GM18907 (cell line): ENCODE results near the gene CCNT1.
"Not testable (repeated sequence)": the region's sequence is repeated elsewhere in the genome, so short reads cannot be mapped to it uniquely, and the experiment has no call there.

Experiments used
- ATAC-seq: cut with Tn5 transposase; IDR thresholded peaks from one replicate; pipeline ENCODE4 v1.9.1; 2021; ENCODE audit warnings: mild to moderate bottlenecking, moderate library complexity; ENCODE audit not compliant: unreplicated experiment

Gene CCNT1

DNA sequence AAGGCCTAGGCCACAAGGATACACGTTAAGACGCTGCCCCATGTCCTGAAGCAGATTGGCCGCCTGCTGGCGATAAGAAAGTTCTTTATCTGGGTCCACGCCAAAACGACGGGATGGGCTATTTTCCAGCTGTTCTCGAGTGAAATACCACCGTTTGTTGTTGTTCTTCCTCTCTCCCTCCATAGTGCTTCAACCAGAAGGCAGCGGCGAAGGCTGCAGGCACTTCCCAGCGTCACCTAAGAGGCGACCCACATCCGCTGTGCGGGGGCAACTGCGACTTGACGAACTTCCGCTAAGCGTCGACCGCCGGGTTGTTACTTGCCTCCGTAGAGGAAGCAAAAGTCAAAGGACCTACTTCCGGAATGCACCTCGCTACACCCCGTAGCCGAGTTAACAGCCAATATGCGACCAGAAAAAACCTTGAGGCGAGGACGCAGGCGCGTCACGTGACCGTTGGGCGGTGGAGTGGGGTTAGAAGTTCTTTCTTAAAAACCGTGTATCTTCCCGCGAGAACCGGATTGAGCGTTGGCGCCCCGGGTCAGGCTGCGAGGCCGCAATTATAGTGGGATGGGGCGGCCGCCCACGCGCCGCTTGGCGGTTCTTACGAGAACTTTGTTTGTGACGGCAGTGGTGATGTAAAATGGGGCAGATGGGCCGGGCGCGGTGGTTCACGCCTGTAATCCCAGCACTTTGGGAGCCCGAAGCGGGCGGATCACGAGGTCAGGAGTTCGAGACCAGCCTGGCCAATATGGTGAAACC, at the start of gene CCNT1:
Gene CCNT1, minus strand, starts transcription at position 215 of the 759 bp plus-strand sequence. Its CDS starts 32 bp downstream, at position 183.
- peak; percentile 98 for ATAC-seq

DNA sequence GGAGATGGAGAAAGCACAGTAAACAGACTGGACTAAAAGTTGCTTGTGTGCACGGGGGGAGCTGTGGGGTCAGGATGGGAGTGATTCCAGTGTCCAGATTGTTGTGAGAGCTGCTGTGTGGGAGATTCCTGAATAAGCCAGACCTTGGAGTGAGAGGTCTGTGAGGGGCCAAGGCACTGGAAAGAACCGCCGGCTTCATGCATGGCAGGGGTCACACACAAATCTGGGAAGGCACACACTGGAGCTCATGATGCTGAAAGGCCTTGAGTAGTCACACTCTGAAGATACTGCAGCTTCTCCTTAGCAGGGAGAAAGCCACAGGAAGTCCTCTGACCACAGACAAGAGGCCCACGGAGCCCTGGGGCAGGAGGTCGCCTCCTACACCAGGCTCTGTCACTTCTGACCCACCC, 49.3 kb upstream of the CCNT1 start:
- no peak for ATAC-seq

DNA sequence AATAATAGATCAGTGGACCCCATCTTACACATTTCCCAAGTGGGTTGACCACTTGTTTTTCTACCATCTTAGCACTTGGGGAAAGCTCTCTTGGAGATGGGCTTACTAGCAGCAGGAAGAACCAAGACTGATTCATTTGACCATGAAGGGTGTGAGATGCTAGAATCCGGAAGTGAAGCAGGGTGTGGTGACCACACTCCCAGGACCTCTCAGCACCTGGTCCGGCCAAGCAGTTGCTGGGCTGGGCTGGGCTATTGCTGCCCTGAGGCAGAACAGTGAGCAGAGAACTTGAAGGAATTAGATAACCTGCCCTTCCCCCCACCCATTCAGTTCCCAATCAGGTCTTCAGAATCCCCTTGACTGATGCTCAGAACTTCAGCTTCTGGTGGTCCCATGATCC, 48.0 kb upstream of the CCNT1 start:
- no peak for ATAC-seq

DNA sequence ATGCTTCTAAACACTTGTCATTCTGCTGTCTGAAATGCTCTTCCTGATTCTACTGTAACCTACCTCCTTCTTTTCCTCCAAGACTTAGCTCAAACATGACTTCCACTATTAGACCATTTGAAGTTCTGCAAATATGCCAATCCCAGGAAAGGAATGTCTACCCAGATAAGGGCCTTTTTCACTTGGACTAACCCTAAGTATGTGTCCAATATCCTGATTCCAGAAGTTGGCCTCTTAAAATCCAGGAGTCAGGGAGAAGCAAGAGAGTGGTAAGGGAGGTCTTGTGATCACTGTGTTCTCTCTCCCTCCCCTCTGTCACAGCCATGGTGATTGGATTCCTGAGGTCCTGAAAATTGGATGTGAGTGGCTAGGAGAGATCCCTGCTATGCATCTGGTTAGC, 42.2 kb upstream of the CCNT1 start:
- no peak for ATAC-seq

DNA sequence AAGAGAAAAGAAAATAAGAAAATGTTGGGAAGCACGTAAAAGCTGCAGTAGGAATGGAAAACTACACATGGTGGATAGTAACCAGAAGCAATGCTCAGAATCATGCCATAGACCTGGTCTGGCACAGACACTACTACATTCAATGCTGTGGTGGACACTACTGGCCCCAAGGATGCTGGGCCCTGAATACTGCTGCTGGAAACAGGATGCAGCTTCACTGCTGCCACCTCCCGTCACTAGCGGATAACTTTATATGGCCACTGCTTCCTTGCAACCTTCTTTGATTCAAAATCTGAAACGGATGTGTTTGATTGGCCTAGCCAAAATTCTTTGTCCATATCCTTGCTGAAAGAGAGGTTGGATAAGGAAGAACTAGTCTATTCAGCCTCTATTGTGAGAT, 41.7 kb upstream of the CCNT1 start:
- ATAC-seq, result no peak

DNA sequence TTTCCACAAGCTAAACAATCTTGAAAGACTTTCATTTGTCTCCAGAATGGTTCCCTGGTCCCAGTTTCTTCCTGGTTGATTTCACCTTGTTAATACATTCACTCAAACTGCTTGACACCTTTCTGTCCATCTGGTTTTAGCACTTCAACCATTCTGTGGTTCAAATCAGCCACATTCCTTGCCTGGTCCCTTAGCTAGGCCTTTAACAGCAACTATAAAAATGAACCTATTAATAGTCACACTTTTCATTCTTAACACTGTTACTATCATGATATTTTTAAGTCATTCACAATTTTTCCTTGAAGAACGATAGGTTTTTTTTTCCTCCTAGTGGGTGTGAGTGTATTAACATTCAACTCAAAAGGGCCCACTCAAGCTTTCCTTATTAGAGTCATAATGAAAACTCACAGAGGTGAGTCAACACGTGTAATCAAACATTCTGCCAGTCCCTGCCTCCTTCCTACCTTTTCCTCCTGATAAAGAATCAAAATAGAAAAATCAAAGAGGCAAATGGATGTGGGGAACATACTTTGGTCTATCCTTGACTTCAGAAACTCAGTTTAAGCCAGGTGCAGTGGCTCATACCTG, 34.4 kb upstream of the CCNT1 start:
- ATAC-seq, result no peak

DNA sequence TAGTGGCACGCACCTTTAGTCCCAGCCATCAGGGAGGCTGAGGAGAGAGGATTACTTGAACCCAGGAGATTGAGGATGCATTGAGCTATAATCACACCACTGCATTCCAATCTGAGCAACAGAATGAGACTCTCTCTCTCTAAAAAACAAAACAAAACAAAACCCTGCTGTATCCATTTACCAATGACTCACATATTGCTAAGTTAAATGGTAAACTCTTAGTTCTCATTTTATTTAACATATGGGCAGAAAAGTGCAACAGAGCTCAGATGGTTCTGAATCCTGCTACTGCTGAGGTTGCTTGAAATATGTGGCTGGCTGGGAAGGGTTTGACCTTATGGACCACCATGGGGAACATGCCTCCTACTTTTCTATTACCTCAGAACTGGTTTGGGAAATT, 33.7 kb upstream of the CCNT1 start:
- ATAC-seq, result no peak

DNA sequence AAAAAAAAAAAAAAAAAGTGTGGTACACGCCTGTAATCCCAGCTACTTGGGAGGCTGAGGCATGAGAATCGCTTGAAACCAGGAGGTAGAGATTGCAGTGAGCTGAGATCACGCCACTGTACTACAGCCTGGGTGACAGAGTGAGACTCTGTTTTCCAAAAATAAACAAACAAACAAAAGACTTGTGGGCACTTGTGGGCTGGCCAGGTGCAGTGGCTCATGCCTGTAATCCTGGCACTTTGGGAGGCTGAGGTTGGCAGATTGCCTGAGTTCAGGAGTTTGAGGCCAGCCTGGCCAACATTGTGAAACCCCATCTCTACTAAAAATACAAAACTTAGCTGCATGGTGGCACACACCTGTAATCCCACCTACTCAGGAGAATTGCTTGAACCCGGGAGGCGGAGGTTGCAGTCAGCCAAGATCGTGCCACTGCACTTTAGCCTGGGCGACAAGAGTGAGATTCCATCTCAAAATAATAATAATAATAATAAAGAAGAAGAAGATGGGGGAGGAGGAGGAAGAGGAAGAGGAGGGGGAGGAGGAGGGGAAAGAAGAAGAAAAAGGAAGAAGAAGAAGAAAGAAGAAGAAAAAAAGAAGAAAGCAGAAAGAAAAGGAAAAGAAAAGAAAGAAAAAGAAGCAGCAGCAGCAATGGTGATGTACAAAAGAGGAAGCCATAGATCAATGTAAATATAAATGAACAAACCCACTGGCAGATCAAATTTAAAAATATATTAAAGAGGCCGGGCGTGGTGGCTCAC, 27.9 kb upstream of the CCNT1 start:
- ATAC-seq, result no peak

DNA sequence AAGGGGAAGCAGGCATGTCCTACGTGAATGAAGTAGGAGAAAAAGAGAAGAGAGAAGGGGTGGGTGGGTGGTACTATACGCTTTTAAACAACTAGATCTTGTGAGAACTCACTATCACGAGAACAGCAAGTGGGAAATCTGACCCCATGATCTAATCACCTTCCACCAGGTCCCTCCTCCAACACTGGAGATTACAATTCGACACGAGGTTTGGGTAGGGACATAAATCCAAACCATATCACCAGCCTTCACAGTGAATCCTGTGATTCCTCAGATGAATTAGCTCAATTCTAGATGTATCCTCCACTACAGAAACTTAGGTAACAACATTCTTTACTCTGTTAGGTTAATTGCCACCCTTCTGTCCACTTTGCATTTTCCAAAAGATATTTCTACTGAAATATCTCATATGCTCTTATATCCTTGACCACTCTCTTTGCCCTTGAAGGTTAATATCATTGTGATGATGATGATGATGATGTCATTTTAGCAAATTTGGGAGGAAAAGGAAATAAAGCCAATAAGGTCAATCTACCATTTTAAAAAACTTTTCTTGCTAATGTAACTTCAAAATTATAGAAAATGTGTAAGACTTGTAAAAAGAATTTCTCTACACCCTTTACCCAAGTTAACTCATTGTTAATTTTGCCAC, 23.2 kb upstream of the CCNT1 start:
- ATAC-seq, result no peak

DNA sequence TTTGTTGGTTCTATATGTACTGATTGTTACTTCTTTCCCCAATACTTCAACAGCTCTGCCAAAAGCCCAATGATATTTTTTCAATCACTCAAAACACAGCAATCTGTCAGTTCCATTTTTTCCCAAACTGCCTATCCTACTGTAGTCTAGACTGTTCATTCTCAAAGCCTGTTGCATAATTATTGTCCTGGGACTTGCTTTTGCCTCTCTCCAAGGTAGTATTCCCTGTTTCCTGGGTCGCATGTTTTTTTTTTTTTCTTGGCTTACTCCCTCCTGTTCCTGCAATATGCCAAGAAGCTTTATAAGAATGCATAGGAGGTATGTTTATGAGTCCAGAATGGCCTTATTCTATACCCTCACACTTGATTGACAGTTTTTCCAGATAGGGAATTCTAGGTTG, 19.9 kb upstream of the CCNT1 start:
- ATAC-seq, result no peak

DNA sequence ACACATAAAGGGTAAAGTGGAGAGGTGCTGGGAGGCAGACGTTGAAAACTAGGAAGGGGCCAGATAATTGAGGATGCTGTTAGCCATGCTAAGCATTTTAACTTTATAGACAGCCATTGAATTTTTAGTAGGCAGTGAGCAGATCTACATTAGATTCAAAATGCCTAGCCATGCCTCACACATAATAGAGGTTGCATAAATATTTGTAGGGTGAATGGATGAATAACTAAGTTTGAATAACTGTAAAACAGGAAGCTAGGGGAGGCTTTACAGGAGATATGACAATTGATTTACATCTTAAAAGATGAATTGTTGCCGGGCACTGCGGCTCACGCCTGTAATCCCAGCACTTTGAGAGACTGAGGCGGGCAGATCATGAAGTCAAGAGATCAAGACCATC, 12.3 kb upstream of the CCNT1 start:
- no peak for ATAC-seq

DNA sequence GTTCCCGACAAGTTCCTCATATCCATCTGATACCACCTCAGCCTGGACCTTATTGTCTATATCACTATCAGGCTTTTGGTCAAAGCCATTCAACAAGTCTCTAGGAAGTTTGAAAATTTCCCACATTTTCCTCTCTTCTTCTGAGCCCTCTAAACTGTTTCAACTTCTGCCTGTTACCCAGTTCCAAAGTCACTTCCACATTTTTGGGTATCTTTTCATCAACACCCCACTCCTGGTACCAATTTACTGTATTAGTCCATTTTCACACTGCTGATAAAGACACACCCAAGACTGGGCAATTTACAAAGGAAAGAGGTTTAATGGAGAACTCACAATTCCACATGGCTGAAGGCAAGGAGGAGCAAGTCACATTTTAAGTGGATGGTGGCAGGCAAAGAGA, 4.2 kb upstream of the CCNT1 start:
- not testable (repeated sequence) for ATAC-seq

DNA sequence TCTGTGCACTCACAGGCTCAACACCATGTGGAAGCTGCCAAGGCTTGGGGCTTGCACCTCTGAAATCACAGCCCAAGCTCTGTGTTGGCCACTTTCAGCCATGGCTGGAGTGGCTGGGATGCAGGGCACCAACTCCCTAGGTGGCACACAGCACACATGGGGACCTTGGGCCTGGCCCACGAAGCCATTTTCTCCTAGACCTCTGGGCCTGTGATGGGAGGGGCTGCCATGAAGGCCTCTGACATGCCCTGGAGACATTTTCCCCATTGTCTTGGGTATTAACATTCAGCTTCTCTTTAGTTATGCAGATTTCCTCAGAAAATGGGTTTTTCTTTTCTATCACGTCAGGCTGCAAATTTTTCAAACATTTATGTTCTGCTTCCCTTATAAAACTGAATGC, 3.7 kb upstream of the CCNT1 start:
- not testable (repeated sequence) for ATAC-seq

DNA sequence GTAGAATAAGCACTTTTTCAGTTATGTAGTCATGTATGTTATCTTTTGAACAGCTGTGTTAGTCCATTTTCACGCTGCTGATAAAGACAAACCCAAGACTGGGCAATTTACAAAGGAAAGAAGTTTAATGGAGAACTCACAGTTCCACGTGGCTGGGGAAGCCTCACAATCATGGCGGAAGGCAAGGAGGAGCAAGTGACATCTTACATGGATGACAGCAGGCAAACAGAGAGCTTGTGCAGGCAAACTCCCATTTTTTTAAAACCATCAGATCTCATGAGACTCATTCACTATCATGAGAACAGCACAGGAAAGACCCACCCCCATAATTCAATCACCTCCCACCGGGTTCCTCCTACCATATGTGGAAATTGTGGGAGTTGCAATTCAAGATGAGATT, 2.5 kb upstream of the CCNT1 start:
- ATAC-seq, result not testable (repeated sequence)

DNA sequence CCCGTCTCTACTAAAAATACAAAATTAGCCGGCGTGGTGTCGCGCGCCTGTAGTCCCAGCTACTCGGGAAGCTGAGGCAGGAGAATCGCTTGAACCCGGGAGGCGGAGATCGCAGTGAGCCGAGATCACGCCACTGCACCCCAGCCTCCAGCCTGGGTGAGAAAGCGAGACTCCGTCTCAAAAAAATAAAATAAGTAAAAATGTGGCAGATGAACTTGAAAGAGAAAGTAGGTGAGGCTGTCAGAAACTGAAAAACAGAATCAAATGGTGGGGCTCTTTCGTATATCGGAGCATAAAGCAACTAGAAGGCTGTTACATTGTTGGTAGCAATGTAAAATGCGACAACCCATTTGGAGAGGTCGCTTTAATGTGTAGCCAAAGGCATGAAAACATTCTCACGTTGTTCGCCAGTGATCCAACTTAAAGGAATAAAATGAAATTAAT, 767 bp upstream of the CCNT1 start:
- peak; percentile 3 for ATAC-seq

DNA sequence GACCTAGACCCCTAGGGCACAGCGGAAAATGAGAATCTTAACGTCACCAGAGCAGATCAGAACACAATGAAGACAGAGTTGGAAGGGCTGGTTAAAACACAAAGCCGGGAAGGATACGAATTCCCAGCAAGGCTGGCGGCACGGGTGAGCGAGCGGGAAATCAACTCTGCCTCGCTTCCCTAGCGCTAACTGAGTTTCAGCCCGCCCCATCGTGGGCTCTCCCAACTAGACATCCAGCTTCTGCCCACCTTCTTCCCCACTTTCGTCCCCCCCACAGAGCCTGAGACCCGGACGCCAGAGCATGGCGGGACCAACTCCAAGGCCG, 377 bp downstream of the CCNT1 start:
- no peak for ATAC-seq

DNA sequence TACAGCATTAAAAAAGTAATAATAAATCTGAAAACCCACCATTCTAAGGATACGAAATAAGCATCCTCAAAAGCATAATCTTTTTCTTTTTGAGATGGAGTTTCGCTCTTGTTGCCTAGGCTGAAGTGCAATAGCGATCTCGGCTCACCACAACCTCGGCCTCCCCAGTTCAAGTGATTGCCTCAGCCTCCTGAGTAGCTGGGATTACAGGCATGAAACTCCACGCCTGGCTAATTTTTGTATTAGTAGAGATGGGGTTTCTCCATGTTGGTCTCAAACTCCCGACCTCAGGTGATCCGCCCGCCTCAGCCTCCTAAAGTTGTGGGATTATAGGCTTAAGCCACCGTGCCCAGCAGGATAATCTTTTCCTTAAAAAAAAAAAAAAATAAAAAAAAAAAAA, 4.3 kb downstream of the CCNT1 start:
- no peak for ATAC-seq

DNA sequence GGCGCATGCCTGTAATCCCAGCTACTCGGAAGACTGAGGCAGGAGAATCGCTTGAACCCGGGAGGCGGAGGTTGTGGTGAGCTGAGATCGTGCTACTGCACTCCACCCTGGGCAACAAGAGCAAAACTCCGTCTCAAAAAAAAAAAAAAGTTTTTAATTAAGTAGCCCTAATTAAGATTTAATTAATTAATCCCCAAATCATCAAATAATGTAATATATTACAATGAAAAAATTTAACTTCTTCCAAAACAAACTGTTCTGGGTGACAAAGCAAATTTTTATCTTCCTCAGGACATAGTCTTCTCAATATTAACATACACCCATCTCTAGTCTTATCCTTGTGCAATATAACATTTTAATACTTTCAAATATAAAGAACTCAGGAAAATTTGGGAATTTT, 17.7 kb downstream of the CCNT1 start:
- not testable (repeated sequence) for ATAC-seq

DNA sequence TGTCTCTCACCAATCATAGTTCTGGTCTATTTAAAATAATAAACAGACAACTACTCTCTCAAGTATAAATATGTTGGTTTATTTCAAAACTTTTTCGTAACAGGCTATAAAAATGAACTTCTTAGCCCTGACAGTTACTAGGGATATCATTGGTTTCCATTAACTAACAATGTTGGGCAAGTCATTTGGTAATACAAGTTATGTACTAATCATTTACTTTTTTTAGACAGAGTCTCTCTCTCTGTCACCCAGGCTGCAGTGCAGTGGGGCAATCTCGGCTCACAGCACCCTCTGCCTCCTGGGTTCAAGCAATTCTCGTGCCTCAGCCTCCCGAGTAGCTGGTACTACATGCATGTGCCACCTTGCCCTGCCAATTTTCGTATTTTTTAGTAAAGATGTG, 19.9 kb downstream of the CCNT1 start:
- no peak for ATAC-seq

DNA sequence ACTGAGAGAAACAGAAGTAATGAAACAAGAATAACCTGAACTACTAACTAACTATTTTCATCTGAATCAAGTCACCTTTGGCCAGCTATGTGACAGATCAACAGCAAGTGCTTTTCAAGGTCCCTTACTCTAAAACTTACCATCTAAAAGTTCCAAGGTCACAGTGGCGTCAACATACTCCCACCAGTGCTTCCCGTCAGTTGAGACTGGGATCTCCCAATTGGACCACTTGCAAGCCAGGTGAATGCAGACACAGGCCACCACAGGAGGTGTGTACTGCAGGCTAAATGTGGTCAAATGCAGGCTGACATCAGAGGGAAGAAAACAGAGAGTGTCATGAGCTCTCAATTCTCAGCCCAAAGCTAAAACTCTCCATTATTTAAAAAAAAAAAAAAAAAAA, 20.6 kb downstream of the CCNT1 start:
- ATAC-seq, result no peak

DNA sequence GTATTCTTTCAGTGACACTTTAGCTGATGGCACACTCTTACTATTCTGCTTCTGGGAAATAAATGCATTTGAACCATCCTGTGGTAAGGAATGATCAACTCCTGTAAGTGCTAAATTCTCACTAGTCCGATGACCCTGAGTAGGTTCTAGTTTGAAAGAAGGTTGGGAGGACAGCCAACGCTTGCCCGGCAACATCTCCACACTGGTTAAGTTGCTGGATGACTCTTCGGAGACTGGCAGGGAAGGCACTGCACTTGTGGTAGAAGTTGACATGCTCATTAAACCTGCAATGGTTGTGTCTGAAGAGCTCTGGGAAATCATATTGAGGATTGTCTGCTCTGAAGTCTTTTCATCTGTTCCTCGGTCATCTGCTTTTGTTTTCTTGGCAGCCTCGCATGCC, 22.5 kb downstream of the CCNT1 start:
- no peak for ATAC-seq

DNA sequence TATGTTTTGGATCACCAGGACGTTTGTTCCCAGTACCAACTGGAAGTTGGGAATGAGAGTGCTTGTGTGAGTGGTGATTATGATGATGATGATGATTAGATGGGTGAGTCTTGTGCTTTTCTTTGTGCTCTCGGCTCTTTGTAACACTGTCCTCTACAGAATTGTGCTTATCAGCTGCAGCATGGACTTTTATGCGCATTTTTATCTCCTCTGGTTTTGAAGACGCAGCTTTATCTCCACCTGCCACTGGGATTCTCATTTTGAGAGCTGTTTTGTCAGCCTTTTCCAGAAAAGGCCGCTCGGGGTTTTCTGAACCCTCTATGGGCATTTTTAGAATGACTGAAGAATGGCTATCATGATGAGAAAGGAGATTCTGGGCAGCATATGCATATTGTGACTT, 22.9 kb downstream of the CCNT1 start:
- ATAC-seq, result no peak
